Measurements from ENCODE around the gene GFPT2.

GFPT2 gene

GRCh38 chr5:180271221-180271620, 81.9 kb downstream of the GFPT2 start:
- DNase-seq, result no peak

- no peak for DNase-seq
Measured at GRCh38 chr5:180259260-180259611, 93.9 kb downstream of the GFPT2 start.

- DNase-seq, result no peak
Measured at GRCh38 chr5:180253036-180253824, 99.9 kb downstream of the GFPT2 start.

- no peak for DNase-seq
Measured at GRCh38 chr5:180251887-180252286, 101.2 kb downstream of the GFPT2 start.

GRCh38 chr5:180251141-180251540, 102.0 kb downstream of the GFPT2 start:
- no peak for DNase-seq

Measured in NCI-H526 (cell line).